ENCODE measurements around the gene OR2L5.

The OR2L5 gene

GRCh38 chr1:248007778-248008177, 5.7 kb upstream of the OR2L5 start:
- DNase-seq (ENCODE audit: low spot score) = no peak
- H3K27ac ChIP-seq = no peak overlapping the region
- no peak for TF ChIP-seq CTCF (conservative IDR thresholded peaks at IDR 0.05; ENCODE audit: low read depth)
- POLR2A ChIA-PET (ENCODE audit: low non-redundant PET) = no interaction called here
- CTCF ChIA-PET = no interaction called here

- ChIA-PET POLR2A (ENCODE audit: low non-redundant PET) (no interaction called here), CTCF (no interaction called here)
- DNase-seq (ENCODE audit: low spot score) = no peak
- TF ChIP-seq CTCF (conservative IDR thresholded peaks at IDR 0.05; ENCODE audit: low read depth) = no peak
- no peak overlapping the region for H3K27ac ChIP-seq
Observed at GRCh38 chr1:248009681-248010080, 3.8 kb upstream of the OR2L5 start.

GRCh38 chr1:248015803-248016202, 2.3 kb downstream of the OR2L5 start:
- POLR2A ChIA-PET (ENCODE audit: low non-redundant PET) = no interaction called here

GRCh38 chr1:248029770-248030169, 16.3 kb downstream of the OR2L5 start, which contains the start of gene OR2L2:
Gene OR2L2 (plus strand): TSS chr1:248030070. CDS start chr1:248038268, 8,198 bp downstream.
- CTCF ChIA-PET = no interaction called here
- no peak for DNase-seq (ENCODE audit: low spot score)
- TF ChIP-seq CTCF (conservative IDR thresholded peaks at IDR 0.05; ENCODE audit: low read depth) = no peak
- POLR2A ChIA-PET (ENCODE audit: low non-redundant PET) = no interaction called here
- H3K27ac ChIP-seq = no peak within 1 kb of the TSS

More at GRCh38 chr1:248015803-248016202, 2.3 kb downstream of the OR2L5 start:
- no peak overlapping the region for H3K27ac ChIP-seq
- CTCF ChIA-PET = no interaction called here
- TF ChIP-seq CTCF (conservative IDR thresholded peaks at IDR 0.05; ENCODE audit: low read depth) = no peak
- DNase-seq (ENCODE audit: low spot score) = no peak

GRCh38 chr1:248045209-248045608, 31.7 kb downstream of the OR2L5 start:
- no peak for DNase-seq (ENCODE audit: low spot score)
- ChIA-PET POLR2A (ENCODE audit: low non-redundant PET) (no interaction called here), CTCF (no interaction called here)
- no peak for TF ChIP-seq CTCF (conservative IDR thresholded peaks at IDR 0.05; ENCODE audit: low read depth)
- H3K27ac ChIP-seq = no peak overlapping the region

GRCh38 chr1:248046536-248046935, 33.1 kb downstream of the OR2L5 start, which contains the start of gene OR2L3:
Gene OR2L3 (plus strand): TSS chr1:248046836. CDS start chr1:248060682, 13,846 bp downstream.
- POLR2A ChIA-PET (ENCODE audit: low non-redundant PET) = no interaction called here

More at GRCh38 chr1:248046536-248046935, 33.1 kb downstream of the OR2L5 start, which contains the start of gene OR2L3:
- no peak within 1 kb of the TSS for H3K27ac ChIP-seq
- no peak for DNase-seq (ENCODE audit: low spot score)
- no peak for TF ChIP-seq CTCF (conservative IDR thresholded peaks at IDR 0.05; ENCODE audit: low read depth)
- CTCF ChIA-PET = interaction anchor here (0.6 kb wide), 1 partner anchor 10 kb away, joined by 4 read pairs; no protein-coding TSS in a partner anchor
